ENCODE data around the gene MYLIP. TPM values are rescaled to one million over a fixed set of nuclear protein-coding genes. Genes with fewer than 3 reads are reported as not detected.

The MYLIP gene
- total and polyA plus RNA-seq, 2 experiments from 2014 or later = 26.7 to 33.8 TPM

GRCh38 chr6:16080204-16080603 lies 48.7 kb upstream of the MYLIP start:
- Mint-ChIP-seq H3K9me3 (no peaks in the 10 kb centered on the region), H3K4me3 (no peak overlapping the region), H3K27ac (no peak overlapping the region), H3K4me1 (no peaks in the 10 kb centered on the region), H3K36me3 (ENCODE audit: low read depth) (no peaks in the 10 kb centered on the region), H3K27me3 (ENCODE audit: insufficient read depth, low read depth, poor library complexity) (no peaks in the 10 kb centered on the region)
- Histone ChIP-seq H2AFZ (no peak overlapping the region), H3K36me3 (ENCODE audit: insufficient read depth) (no peaks in the 10 kb centered on the region), H4K20me1 (replicated peaks; ENCODE audit: insufficient read depth) (no peaks in the 10 kb centered on the region), H3K27ac (ENCODE audit: low read depth) (no peak overlapping the region), H3K9me2 (ENCODE audit: insufficient read depth) (peaks cover 7% of the 10 kb centered on the region; the same call in 1 of the 2 replicates), H3K27me3 (ENCODE audit: insufficient read depth) (no peaks in the 10 kb centered on the region), H3K4me2 (no peak overlapping the region), H3K79me2 (replicated peaks; ENCODE audit: insufficient read depth) (no peaks in the 10 kb centered on the region), H3F3A (replicated peaks; ENCODE audit: low read depth) (no peaks in the 10 kb centered on the region), H3K4me1 (ENCODE audit: insufficient read depth) (no peaks in the 10 kb centered on the region), H3K4me3 (no peak overlapping the region)
- DNase-seq (ENCODE audit: low spot score) = no peak
- no peak for ATAC-seq
- TF ChIP-seq ZNF331 (CRISPR knock-in tag; IDR thresholded peaks at IDR 0.05; ENCODE audit: low read depth) (no peak), EZH2 (IDR thresholded peaks at IDR 0.05; ENCODE audit: low read depth, unreplicated experiment) (no peak)
- TF ChIP-seq, protein P1, sequence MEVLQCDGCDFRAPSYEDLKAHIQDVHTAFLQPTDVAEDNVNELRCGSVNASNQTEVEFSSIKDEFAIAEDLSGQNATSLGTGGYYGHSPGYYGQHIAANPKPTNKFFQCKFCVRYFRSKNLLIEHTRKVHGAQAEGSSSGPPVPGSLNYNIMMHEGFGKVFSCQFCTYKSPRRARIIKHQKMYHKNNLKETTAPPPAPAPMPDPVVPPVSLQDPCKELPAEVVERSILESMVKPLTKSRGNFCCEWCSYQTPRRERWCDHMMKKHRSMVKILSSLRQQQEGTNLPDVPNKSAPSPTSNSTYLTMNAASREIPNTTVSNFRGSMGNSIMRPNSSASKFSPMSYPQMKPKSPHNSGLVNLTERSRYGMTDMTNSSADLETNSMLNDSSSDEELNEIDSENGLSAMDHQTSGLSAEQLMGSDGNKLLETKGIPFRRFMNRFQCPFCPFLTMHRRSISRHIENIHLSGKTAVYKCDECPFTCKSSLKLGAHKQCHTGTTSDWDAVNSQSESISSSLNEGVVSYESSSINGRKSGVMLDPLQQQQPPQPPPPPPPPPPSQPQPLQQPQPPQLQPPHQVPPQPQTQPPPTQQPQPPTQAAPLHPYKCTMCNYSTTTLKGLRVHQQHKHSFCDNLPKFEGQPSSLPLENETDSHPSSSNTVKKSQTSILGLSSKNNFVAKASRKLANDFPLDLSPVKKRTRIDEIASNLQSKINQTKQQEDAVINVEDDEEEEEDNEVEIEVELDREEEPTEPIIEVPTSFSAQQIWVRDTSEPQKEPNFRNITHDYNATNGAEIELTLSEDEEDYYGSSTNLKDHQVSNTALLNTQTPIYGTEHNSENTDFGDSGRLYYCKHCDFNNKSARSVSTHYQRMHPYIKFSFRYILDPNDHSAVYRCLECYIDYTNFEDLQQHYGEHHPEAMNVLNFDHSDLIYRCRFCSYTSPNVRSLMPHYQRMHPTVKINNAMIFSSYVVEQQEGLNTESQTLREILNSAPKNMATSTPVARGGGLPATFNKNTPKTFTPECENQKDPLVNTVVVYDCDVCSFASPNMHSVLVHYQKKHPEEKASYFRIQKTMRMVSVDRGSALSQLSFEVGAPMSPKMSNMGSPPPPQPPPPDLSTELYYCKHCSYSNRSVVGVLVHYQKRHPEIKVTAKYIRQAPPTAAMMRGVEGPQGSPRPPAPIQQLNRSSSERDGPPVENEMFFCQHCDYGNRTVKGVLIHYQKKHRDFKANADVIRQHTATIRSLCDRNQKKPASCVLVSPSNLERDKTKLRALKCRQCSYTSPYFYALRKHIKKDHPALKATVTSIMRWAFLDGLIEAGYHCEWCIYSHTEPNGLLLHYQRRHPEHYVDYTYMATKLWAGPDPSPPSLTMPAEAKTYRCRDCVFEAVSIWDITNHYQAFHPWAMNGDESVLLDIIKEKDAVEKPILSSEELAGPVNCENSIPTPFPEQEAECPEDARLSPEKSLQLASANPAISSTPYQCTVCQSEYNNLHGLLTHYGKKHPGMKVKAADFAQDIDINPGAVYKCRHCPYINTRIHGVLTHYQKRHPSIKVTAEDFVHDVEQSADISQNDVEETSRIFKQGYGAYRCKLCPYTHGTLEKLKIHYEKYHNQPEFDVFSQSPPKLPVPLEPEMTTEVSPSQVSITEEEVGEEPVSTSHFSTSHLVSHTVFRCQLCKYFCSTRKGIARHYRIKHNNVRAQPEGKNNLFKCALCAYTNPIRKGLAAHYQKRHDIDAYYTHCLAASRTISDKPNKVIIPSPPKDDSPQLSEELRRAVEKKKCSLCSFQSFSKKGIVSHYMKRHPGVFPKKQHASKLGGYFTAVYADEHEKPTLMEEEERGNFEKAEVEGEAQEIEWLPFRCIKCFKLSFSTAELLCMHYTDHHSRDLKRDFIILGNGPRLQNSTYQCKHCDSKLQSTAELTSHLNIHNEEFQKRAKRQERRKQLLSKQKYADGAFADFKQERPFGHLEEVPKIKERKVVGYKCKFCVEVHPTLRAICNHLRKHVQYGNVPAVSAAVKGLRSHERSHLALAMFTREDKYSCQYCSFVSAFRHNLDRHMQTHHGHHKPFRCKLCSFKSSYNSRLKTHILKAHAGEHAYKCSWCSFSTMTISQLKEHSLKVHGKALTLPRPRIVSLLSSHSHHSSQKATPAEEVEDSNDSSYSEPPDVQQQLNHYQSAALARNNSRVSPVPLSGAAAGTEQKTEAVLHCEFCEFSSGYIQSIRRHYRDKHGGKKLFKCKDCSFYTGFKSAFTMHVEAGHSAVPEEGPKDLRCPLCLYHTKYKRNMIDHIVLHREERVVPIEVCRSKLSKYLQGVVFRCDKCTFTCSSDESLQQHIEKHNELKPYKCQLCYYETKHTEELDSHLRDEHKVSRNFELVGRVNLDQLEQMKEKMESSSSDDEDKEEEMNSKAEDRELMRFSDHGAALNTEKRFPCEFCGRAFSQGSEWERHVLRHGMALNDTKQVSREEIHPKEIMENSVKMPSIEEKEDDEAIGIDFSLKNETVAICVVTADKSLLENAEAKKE (CRISPR knock-in tag; IDR thresholded peaks at IDR 0.05) = no peak

- H3K4me2 ChIP-seq = no peak overlapping the region
- TF ChIP-seq ZNF114 (CRISPR knock-in tag; IDR thresholded peaks at IDR 0.05) (no peak), EZH2 (IDR thresholded peaks at IDR 0.05; ENCODE audit: low read depth, unreplicated experiment) (no peak)
- TF ChIP-seq, protein P1 (CRISPR knock-in tag; IDR thresholded peaks at IDR 0.05) = no peak
- H3K79me2 ChIP-seq (replicated peaks; ENCODE audit: insufficient read depth) = no peaks in the 10 kb centered on the region
- H3K9me2 ChIP-seq (ENCODE audit: insufficient read depth) = peaks cover 10% of the 10 kb centered on the region; the same call in 1 of the 2 replicates
- H3K27ac Mint-ChIP-seq = no peak overlapping the region
- no peaks in the 10 kb centered on the region for H3K36me3 Mint-ChIP-seq (ENCODE audit: low read depth)
- no peak overlapping the region for H3K4me3 Mint-ChIP-seq
- DNase-seq (ENCODE audit: low spot score) = no peak
- no peaks in the 10 kb centered on the region for H3K27me3 ChIP-seq (ENCODE audit: insufficient read depth)
- ATAC-seq = no peak
- H3K4me1 Mint-ChIP-seq = no peaks in the 10 kb centered on the region
- H3K4me3 ChIP-seq = no peak overlapping the region
- H4K20me1 ChIP-seq (replicated peaks; ENCODE audit: insufficient read depth) = no peaks in the 10 kb centered on the region
- H3K9me3 Mint-ChIP-seq = no peaks in the 10 kb centered on the region
- H3K27me3 Mint-ChIP-seq (ENCODE audit: insufficient read depth, low read depth, poor library complexity) = no peaks in the 10 kb centered on the region
- H2AFZ ChIP-seq = no peak overlapping the region
- H3F3A ChIP-seq (replicated peaks; ENCODE audit: low read depth) = no peaks in the 10 kb centered on the region
- H3K4me1 ChIP-seq (ENCODE audit: insufficient read depth) = no peaks in the 10 kb centered on the region
- H3K27ac ChIP-seq (ENCODE audit: low read depth) = no peak overlapping the region
- no peaks in the 10 kb centered on the region for H3K36me3 ChIP-seq (ENCODE audit: insufficient read depth)
Measured at GRCh38 chr6:16081326-16081725, 47.6 kb upstream of the MYLIP start.
